Renal pelvis (tissue), 4 donors: ENCODE data around the gene AGPAT3. TPM values are rescaled to one million over a fixed set of nuclear protein-coding genes. Genes with fewer than 3 reads are reported as not detected.
"Not testable (repeated sequence)": the region's sequence is repeated elsewhere in the genome, so short reads cannot be mapped to it uniquely, and the experiment has no call there.

Experiments
- DNase-seq: peaks from one replicate; pipeline ENCODE4 v3.0.0-alpha.2; 2013
- polyA plus RNA-seq, 3 donors: library from polyadenylated mRNA; unstranded; fragments of 120-200 nt; gene quantifications; one replicate each; pipeline ENCODE4 v1.2.1, GENCODE V29; 2013; ENCODE audit not compliant: insufficient read length in 3 of 3

The AGPAT3 gene
- polyA plus RNA-seq, 3 donors, result 55.4 to 73.9 (median 73.1) TPM

GRCh38 chr21:43880111-43880985 is 15.3 kb downstream of the AGPAT3 start:
- DNase-seq, result no peak

GRCh38 chr21:43881283-43881682 is 16.3 kb downstream of the AGPAT3 start:
- no peak for DNase-seq

- no peak for DNase-seq
Observed at GRCh38 chr21:43881935-43882334, 16.9 kb downstream of the AGPAT3 start.

GRCh38 chr21:43882952-43883545 is 18.0 kb downstream of the AGPAT3 start:
- DNase-seq, result no peak

GRCh38 chr21:43884012-43884860 is 19.2 kb downstream of the AGPAT3 start:
- no peak for DNase-seq

GRCh38 chr21:43884861-43885417 is 19.9 kb downstream of the AGPAT3 start:
- DNase-seq, result no peak

GRCh38 chr21:43885721-43886120 is 20.7 kb downstream of the AGPAT3 start:
- DNase-seq, result no peak

GRCh38 chr21:43886565-43886964 is 21.5 kb downstream of the AGPAT3 start:
- no peak for DNase-seq

- DNase-seq, result no peak
Observed at GRCh38 chr21:43889069-43889468, 24.0 kb downstream of the AGPAT3 start.

GRCh38 chr21:43890042-43890441 is 25.0 kb downstream of the AGPAT3 start:
- no peak for DNase-seq

GRCh38 chr21:43892334-43892733 is 27.3 kb downstream of the AGPAT3 start:
- no peak for DNase-seq

- DNase-seq, result no peak
Observed at GRCh38 chr21:43892984-43893535, 28.0 kb downstream of the AGPAT3 start.

- DNase-seq, result no peak
Observed at GRCh38 chr21:43893536-43894205, 28.6 kb downstream of the AGPAT3 start.

- no peak for DNase-seq
Observed at GRCh38 chr21:43894206-43894577, 29.2 kb downstream of the AGPAT3 start.

GRCh38 chr21:43895196-43895595 is 30.2 kb downstream of the AGPAT3 start:
- DNase-seq, result no peak

GRCh38 chr21:43896696-43897299 is 31.8 kb downstream of the AGPAT3 start:
- not testable (repeated sequence) for DNase-seq

- DNase-seq, result no peak
Observed at GRCh38 chr21:43899307-43900077, 34.5 kb downstream of the AGPAT3 start.

GRCh38 chr21:43900078-43900385 is 35.0 kb downstream of the AGPAT3 start:
- no peak for DNase-seq

- DNase-seq, result no peak
Observed at GRCh38 chr21:43900690-43901089, 35.7 kb downstream of the AGPAT3 start.

GRCh38 chr21:43902441-43902840 is 37.4 kb downstream of the AGPAT3 start:
- no peak for DNase-seq
